Measurements from ENCODE around the gene RPL41.

DNA sequence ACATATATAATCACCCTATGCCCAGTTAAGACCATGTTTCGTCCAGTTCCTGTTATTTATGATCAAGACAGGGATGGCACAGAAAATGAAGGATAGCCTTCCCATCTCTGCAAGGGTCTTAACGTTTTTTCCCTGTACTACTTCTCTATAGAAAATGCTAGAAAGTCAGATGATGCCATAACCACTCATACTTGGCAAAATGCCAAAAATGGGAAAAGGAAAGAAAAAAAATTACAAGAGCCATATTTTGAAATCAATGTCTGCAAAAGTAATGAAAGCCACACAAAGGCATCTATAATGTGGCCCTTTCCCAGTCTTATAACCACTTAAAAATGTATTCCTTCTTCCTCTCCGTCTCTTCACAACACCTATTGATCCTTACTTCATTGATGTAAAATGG, 34.1 kb downstream of the RPL41 start:
- TF ChIP-seq POLR2A (IDR thresholded peaks at IDR 0.05), result no peak
- TF ChIP-seq, protein P1, sequence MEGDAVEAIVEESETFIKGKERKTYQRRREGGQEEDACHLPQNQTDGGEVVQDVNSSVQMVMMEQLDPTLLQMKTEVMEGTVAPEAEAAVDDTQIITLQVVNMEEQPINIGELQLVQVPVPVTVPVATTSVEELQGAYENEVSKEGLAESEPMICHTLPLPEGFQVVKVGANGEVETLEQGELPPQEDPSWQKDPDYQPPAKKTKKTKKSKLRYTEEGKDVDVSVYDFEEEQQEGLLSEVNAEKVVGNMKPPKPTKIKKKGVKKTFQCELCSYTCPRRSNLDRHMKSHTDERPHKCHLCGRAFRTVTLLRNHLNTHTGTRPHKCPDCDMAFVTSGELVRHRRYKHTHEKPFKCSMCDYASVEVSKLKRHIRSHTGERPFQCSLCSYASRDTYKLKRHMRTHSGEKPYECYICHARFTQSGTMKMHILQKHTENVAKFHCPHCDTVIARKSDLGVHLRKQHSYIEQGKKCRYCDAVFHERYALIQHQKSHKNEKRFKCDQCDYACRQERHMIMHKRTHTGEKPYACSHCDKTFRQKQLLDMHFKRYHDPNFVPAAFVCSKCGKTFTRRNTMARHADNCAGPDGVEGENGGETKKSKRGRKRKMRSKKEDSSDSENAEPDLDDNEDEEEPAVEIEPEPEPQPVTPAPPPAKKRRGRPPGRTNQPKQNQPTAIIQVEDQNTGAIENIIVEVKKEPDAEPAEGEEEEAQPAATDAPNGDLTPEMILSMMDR (IDR thresholded peaks at IDR 0.05), result no peak

Data from right lobe of liver (tissue), 4 donors.